GM12872 (cell line): ENCODE results near the gene PUS3.

Experiments used
- TF ChIP-seq, protein P1 (sequence below): IDR thresholded peaks from 3 replicates; pipeline ENCODE4 v1.5.1; 2011; ENCODE audit warnings: low read depth, mild to moderate bottlenecking, low read length, moderate library complexity; ENCODE audit not compliant: insufficient read depth

The PUS3 gene

DNA sequence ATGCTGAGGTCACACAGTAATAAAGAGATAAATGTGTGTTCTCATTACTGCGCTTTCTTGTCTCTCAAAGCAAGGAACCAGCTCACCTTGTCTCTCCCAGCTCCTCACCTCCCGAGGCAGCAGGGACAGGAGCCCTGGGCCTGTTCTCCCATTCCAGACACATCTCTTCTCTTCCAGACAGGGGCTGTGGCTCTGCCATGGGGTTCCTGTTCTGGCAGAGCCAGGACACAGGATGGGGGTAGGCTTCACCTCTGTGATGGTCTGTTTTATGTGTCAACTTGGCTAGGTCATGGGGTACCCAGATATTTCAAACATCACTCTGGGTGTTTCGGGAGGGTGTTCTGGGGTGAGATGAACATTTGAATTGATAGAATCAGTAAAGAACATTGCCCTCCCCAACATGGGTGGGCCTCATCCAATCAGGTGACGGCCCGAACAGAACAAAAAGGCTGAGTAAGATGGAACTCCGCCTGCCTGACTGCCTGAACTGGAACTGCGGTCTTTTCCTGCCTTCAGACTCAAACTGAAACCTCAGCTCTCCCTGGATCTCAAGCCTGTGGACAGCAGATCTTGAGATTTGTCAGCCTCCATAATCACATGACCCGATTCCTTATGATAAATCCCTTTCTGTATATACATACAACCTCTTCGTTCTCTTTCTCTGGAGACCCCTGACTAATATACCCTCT, 40.8 kb upstream of the PUS3 start:
- TF ChIP-seq, protein P1, sequence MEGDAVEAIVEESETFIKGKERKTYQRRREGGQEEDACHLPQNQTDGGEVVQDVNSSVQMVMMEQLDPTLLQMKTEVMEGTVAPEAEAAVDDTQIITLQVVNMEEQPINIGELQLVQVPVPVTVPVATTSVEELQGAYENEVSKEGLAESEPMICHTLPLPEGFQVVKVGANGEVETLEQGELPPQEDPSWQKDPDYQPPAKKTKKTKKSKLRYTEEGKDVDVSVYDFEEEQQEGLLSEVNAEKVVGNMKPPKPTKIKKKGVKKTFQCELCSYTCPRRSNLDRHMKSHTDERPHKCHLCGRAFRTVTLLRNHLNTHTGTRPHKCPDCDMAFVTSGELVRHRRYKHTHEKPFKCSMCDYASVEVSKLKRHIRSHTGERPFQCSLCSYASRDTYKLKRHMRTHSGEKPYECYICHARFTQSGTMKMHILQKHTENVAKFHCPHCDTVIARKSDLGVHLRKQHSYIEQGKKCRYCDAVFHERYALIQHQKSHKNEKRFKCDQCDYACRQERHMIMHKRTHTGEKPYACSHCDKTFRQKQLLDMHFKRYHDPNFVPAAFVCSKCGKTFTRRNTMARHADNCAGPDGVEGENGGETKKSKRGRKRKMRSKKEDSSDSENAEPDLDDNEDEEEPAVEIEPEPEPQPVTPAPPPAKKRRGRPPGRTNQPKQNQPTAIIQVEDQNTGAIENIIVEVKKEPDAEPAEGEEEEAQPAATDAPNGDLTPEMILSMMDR, result no peak

DNA sequence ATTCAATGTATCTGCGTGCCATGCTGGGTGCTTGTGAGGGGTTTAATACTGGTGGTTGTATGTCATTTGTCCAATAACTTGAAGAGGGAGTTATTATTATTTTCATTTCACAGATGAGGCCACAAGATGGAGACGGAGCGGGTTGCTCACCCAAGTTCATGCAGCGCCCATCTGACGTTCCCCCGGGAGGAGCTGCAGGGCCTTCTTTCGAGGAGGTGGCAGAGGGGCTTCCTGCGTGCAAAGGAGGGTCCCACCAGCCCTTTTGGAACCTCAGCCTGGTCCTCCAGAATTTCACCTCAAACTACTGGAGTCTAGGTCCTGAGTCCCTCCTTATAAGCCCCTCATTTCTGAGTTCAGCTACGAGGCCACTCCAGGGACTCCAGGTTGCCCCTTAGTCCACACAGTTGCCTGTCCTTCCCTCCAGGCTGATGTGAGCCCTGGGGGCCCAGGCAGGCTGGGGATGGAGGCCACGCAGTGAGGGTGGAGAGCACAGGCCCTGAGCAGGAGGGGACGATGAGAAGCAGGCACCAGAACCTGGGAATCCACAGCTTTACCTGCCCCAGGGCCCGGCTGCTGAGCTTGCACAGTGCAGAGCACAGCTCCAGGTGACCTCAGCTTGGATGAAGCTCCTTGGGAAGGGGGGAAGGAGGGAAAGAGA, 39.9 kb upstream of the PUS3 start:
- TF ChIP-seq, protein P1, result no peak

DNA sequence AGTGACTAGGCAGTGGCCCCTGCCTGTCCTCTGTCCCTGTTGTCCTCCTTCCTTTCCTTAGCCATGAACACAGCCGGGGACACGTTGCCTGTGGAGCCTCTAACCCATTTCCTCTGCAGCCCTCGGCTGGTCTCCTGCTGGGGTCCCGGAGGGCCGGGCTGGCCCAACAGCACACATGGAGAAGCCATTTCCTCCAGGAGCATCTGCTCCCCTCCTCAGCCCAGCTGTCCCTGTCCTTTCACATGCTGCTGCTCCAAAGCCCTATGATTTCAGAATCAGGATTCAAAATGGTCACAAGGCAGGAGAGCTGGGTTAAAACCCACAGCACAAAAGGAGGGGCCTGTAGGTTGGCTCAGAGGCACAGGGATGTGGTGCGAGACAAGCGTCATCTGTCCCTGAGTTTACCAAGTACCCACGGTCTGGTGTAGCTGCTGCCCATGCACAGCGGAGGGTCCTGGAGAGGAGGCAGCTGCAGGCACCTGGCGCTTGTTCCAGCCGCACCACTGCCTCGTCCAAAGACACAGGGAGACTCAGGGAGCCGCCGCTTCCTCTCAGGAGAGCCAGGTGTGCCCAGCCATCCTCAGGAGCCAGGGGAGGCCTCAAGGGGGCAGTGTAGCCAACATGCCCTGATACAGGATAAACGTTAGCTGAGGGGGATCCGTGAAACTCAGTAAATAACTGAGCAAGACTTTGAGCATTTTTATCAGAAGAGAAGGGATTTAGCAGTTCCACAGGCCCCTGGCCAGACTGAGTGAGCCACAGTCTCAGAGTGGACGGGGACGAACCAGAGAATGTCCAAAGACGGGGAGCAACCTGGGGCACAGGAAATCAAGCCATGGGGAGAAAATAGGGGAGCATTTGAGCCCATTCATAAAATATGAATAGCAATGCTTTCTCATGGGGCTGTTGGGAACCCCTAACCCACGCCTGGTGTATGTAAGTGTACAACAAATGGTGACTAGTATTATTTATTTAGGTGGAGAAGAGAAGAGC, 38.9 kb upstream of the PUS3 start:
- TF ChIP-seq, protein P1, result peak; percentile 76

DNA sequence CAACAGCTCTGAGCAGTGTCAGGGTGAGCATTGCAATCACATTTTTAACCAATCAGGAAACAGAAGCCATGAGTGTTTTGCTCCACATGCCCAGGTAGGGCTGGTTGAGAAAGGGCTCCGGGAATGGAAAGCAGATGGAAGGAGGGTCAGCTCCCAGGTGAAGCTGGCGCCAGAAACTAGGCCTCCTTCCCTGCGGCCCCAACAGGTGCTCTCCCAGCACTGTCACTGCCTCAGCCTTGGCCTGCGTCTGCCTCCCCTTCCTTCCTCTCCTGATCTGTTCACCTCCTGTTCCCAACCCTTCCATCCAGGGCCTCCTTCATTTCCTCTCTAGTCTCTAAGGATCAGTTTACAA, 38.2 kb upstream of the PUS3 start:
- TF ChIP-seq, protein P1, result no peak

DNA sequence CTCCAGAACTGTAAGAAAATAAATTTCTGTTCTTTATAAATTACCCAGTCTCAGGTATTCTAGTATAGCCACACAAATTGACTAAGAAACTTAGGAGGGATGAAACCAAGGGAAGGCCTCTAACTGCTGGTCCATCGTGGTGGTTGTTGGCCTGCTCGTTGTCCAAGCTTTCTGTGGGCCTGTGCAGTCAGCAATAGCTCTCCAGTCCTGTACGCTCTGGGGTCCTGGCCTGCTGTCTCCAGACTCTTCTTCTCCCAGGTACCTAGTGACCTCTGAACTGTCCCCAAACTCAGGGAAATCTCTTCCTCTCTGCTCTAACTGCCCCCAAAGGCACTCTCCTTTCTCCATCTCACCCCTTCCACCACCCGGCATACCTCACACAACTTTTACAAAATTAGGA, 37.1 kb upstream of the PUS3 start:
- TF ChIP-seq, protein P1, result no peak

DNA sequence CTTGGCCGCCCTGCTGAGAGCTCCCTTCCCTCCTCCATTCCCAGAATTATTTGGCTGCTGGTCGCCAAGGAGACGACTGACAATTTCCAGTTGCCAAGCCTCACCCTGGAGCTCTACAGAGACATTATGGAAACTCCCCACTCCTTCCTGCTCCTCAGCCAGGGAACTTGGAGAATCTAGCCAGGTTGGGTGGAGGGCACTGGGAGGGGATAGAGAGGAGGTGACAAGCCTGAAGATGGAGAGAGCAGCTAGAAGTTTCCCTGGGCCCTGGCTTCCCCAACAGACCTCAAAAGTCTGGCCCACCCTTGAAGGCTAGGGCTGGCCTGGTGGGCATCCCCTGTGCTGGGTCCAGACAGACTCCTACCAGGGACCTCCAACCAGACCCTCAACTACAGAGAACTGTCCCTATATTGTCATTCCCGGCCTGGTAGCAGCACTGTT, 36.1 kb upstream of the PUS3 start:
- TF ChIP-seq, protein P1, result no peak

DNA sequence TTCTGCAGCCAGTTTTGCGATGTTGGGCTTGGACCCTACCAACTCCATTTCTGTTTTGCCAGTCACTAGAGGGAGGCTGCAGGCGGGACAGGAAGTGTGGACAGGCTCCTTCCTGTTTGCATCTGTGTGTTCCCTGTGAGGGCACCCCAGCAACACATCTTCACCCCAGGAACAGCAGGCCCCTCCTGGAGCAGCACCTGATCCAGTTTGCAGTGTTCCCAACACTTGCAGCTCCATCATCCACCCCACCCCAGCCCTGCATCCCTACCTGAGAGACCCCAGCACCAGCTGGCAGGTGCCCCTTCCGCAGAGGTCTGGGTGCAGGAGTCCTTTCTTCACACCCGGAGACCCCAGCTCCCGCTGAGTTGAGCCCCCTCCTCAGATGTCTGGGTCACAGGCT, 35.4 kb upstream of the PUS3 start:
- TF ChIP-seq, protein P1, result no peak
